Activated CD4-positive, alpha-beta memory T cell treated with anti-CD3 and anti-CD28 coated beads, Interleukin-2, amount 10 ng/mL, durations not matched to agents 7 days and 5 days (primary cell): Measurements from ENCODE around the gene GABRP. TPM values are rescaled to one million over a fixed set of nuclear protein-coding genes. Genes with fewer than 3 reads are reported as not detected.
"Not testable (repeated sequence)": the region's sequence is repeated elsewhere in the genome, so short reads cannot be mapped to it uniquely, and the experiment has no call there.

Source experiments
- CTCF ChIA-PET: fragments of 350-600 bp; sonication (Branson Sonifier 250); formaldehyde crosslinking; loops from one replicate; lab custom pipeline; 2021; ENCODE audit warnings: antibody characterized with exemption, inconsistent platforms; lab: Charles Lee
- POLR2A ChIA-PET: fragments of 350-600 bp; sonication (Branson Sonifier 250); formaldehyde crosslinking; loops from one replicate; lab custom pipeline; 2021; ENCODE audit warnings: antibody characterized with exemption; lab: Charles Lee
- DNase-seq: peaks from one replicate; pipeline ENCODE4 v3.0.0-alpha.2; 2020
- H3K27ac Mint-ChIP-seq: one replicate; pipeline ENCODE4 v1.8.0; 2021; ENCODE audit warnings: mild to moderate bottlenecking, mixed read lengths
- H3K27me3 Mint-ChIP-seq: one replicate; pipeline ENCODE4 v1.8.0; 2021; ENCODE audit warnings: mixed read lengths
- H3K36me3 Mint-ChIP-seq: one replicate; pipeline ENCODE4 v1.8.0; 2021; ENCODE audit warnings: low read depth, mixed read lengths
- H3K4me1 Mint-ChIP-seq: one replicate; pipeline ENCODE4 v1.8.0; 2021; ENCODE audit warnings: mixed read lengths
- H3K4me3 Mint-ChIP-seq: one replicate; pipeline ENCODE4 v1.8.0; 2021; ENCODE audit warnings: mild to moderate bottlenecking, mixed read lengths
- H3K9me3 Mint-ChIP-seq: one replicate; pipeline ENCODE4 v1.8.0; 2021; ENCODE audit warnings: mixed read lengths
- total RNA-seq, 2 experiments: library from RNA; stranded (reverse); gene quantifications; one replicate each; pipeline ENCODE4 v1.2.3, GENCODE V29; 2021

Gene GABRP
- total RNA-seq, 2 experiments from 2014 or later, result not detected

- H3K27me3 Mint-ChIP-seq, result peaks cover 10% of the 10 kb centered on the region
- H3K9me3 Mint-ChIP-seq, result no peaks in the 10 kb centered on the region
- CTCF ChIA-PET, result no interaction called here
- no peak for DNase-seq
- no peak overlapping the region for H3K4me3 Mint-ChIP-seq
- POLR2A ChIA-PET, result no interaction called here
- no peaks in the 10 kb centered on the region for H3K4me1 Mint-ChIP-seq
- H3K36me3 Mint-ChIP-seq, result no peaks in the 10 kb centered on the region
- H3K27ac Mint-ChIP-seq, result no peak overlapping the region
Measured at GRCh38 chr5:170747851-170748250, 35.7 kb upstream of the GABRP start.

DNA sequence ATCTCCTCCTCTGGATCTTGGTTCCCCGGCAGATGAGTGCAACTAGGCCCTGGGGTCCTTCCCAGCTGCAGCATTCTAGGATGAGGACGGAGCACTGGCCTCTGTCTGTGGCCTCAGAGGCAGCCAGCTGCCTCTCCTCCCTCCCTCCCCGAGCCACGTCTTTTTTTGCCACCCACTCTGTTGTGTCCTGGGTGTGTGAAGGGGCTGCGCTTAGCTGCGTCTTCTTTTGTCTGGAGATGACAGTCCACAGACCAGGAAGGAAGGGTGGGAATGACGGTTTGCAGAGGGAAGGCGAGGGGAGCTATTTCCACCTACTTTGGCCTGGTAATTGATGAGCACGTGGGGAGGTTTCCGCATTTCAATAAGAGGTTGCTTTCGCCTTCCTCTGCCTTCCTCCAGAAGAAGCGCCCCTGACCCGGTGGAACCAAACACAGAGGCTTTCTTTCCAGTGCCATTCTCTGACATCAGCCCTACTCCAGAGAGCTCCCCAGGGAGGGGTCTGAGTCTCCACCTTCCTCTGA is 34.5 kb upstream of the GABRP start:
- CTCF ChIA-PET, result no interaction called here
- H3K9me3 Mint-ChIP-seq, result no peaks in the 10 kb centered on the region
- peaks cover 4% of the 10 kb centered on the region for H3K27me3 Mint-ChIP-seq
- DNase-seq, result no peak
- H3K4me3 Mint-ChIP-seq, result no peak overlapping the region
- H3K36me3 Mint-ChIP-seq, result no peaks in the 10 kb centered on the region
- H3K27ac Mint-ChIP-seq, result no peak overlapping the region
- POLR2A ChIA-PET, result no interaction called here
- no peaks in the 10 kb centered on the region for H3K4me1 Mint-ChIP-seq

DNA sequence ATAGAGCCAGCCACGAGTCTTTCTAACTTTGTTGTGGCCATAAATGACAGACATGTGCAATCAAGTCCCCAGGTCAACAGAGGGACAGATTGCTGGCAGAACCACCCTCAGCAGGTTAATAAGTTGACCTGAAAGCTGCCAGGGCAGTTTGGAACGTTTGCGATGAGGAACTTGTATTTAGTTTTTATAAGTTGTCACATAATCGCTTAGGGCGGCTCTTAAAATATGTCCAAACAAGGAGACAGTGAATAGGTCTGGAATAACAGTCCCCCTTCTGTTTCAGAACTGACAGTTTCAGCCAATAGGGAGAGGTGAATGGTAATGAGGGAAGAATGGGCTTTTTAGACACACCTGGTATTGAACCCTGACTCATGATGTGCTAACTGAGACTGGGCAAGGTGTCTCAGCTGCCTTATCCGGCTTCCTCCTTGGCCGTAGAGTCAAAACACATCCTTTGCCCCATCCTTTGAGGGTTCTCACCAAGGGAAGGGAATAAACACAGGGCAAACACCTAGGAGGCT is 33.6 kb upstream of the GABRP start:
- H3K9me3 Mint-ChIP-seq, result no peaks in the 10 kb centered on the region
- no peaks in the 10 kb centered on the region for H3K36me3 Mint-ChIP-seq
- no peak overlapping the region for H3K4me3 Mint-ChIP-seq
- H3K27me3 Mint-ChIP-seq, result peaks cover 3% of the 10 kb centered on the region
- no peak for DNase-seq
- CTCF ChIA-PET, result interaction anchor here (0.9 kb wide), 1 partner anchor 591 kb away, joined by 4 read pairs; no protein-coding TSS in a partner anchor
- H3K4me1 Mint-ChIP-seq, result no peaks in the 10 kb centered on the region
- no peak overlapping the region for H3K27ac Mint-ChIP-seq
- POLR2A ChIA-PET, result no interaction called here

DNA sequence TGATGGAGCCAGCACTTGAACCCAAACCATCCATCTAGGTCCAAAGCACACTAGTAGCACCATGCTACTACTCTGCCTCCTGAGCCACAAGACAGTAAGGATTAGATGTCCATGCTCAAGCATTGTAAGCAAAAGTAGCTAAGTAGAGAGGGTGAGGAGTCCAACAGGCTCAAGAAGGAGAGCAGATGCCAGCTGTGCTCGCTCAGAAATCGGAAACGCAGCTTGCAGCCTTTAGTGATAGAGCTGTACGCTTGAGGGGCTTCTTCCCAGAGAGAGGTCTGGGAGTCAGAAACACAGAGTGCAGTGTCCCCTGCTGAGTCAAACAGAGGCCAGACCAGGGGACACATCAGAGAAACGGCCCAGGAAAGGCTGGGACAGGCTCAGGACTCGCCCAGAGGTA is 32.7 kb upstream of the GABRP start:
- no peak for DNase-seq
- no peaks in the 10 kb centered on the region for H3K9me3 Mint-ChIP-seq
- POLR2A ChIA-PET, result no interaction called here
- CTCF ChIA-PET, result interaction anchor here (0.9 kb wide), 1 partner anchor 590 kb away, joined by 4 read pairs; no protein-coding TSS in a partner anchor
- H3K36me3 Mint-ChIP-seq, result no peaks in the 10 kb centered on the region
- no peak overlapping the region for H3K4me3 Mint-ChIP-seq
- no peaks in the 10 kb centered on the region for H3K4me1 Mint-ChIP-seq
- no peaks in the 10 kb centered on the region for H3K27me3 Mint-ChIP-seq
- H3K27ac Mint-ChIP-seq, result no peak overlapping the region

DNA sequence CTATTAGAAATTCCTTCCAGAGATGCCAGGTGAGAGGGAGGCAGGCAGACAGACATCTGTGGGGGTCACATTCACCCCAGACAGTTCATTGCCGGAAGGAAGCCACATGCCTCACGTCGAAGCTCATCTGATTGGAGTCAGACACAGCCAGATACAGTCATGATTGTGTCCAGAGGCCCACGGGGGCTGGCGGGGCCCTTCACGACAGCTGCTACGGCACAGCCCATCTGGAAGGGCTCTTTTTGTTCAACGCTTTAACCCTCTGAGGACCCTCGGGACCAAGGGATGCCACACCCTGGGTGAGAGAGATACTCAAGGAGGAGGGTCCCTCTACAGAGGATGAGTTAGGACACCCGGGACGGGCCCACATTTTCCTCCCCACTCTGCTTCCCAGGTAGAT is 31.9 kb upstream of the GABRP start:
- no peaks in the 10 kb centered on the region for H3K9me3 Mint-ChIP-seq
- H3K27ac Mint-ChIP-seq, result no peak overlapping the region
- no peaks in the 10 kb centered on the region for H3K4me1 Mint-ChIP-seq
- no peak overlapping the region for H3K4me3 Mint-ChIP-seq
- H3K36me3 Mint-ChIP-seq, result no peaks in the 10 kb centered on the region
- ChIA-PET CTCF (no interaction called here), POLR2A (no interaction called here)
- H3K27me3 Mint-ChIP-seq, result no peaks in the 10 kb centered on the region
- DNase-seq, result no peak

DNA sequence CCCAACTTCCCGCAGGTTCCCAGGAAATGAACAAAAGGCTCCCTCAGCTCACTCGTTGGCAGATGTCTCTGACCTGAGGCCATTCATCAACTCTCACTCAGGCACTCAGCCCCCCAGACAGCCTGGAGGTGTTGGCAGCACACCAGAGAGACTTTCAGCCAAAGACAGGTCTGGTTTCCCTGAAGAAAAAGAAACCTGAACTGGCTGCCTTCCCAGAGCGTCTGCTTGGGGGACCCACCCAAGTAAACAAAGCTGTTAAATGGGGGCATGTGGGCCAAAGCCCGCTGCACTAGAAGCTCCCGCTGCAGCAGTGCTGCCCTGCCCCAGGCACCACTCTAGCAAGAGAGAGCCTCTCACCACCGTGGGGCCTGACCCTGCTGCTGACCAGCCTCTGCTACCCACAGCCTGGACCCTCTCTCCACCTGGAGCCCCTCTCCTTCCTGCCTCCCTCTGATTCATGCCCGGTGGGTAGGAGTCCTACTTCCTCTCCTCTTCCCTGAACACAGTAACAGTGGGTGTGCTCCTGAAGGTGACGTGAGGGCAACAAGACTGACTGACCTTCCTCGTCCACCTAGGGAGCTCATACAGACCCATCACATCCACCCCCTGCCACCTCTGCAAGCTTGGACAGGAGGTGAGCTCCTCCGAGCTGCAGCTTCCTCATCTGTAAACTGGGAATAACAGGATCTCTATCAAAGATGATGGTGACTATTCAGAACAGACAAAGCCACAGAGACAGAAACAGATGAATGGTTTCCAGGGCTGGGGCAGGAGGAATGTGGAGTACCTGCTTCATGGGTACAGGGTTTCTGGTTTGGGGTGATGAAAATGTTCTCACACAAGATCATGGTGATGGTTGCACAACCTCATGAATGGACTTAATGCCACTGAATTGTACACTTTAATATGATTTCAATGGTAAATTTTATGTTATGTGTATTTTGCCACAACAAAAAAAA is 31.0 kb upstream of the GABRP start:
- POLR2A ChIA-PET, result no interaction called here

GRCh38 chr5:170753311-170753710 is 30.2 kb upstream of the GABRP start:
- H3K4me3 Mint-ChIP-seq, result no peak overlapping the region
- no peaks in the 10 kb centered on the region for H3K36me3 Mint-ChIP-seq
- H3K4me1 Mint-ChIP-seq, result no peaks in the 10 kb centered on the region
- no peak for DNase-seq
- no peaks in the 10 kb centered on the region for H3K9me3 Mint-ChIP-seq
- ChIA-PET POLR2A (no interaction called here), CTCF (no interaction called here)
- no peak overlapping the region for H3K27ac Mint-ChIP-seq
- H3K27me3 Mint-ChIP-seq, result no peaks in the 10 kb centered on the region

More for the DNA sequence above, 31.0 kb upstream of the GABRP start:
- Mint-ChIP-seq H3K27me3 (no peaks in the 10 kb centered on the region), H3K4me3 (no peak overlapping the region), H3K4me1 (no peaks in the 10 kb centered on the region), H3K9me3 (no peaks in the 10 kb centered on the region), H3K27ac (no peak overlapping the region), H3K36me3 (no peaks in the 10 kb centered on the region)
- no peak for DNase-seq
- CTCF ChIA-PET, result no interaction called here

GRCh38 chr5:170754508-170754907 is 29.0 kb upstream of the GABRP start:
- H3K9me3 Mint-ChIP-seq, H3K27me3 Mint-ChIP-seq, H3K4me3 Mint-ChIP-seq, H3K27ac Mint-ChIP-seq, CTCF ChIA-PET, POLR2A ChIA-PET, H3K4me1 Mint-ChIP-seq, H3K36me3 Mint-ChIP-seq, DNase-seq: not testable (repeated sequence)

GRCh38 chr5:170755679-170756456 is 27.7 kb upstream of the GABRP start:
- Mint-ChIP-seq H3K36me3 (no peaks in the 10 kb centered on the region), H3K4me3 (no peak overlapping the region), H3K27ac (no peak overlapping the region), H3K9me3 (no peaks in the 10 kb centered on the region), H3K27me3 (no peaks in the 10 kb centered on the region), H3K4me1 (no peaks in the 10 kb centered on the region)
- POLR2A ChIA-PET, result no interaction called here
- CTCF ChIA-PET, result no interaction called here
- no peak for DNase-seq

- H3K36me3 Mint-ChIP-seq, result no peaks in the 10 kb centered on the region
- no peak for DNase-seq
- no peak overlapping the region for H3K27ac Mint-ChIP-seq
- H3K4me1 Mint-ChIP-seq, result no peaks in the 10 kb centered on the region
- POLR2A ChIA-PET, result no interaction called here
- no peaks in the 10 kb centered on the region for H3K27me3 Mint-ChIP-seq
- no peak overlapping the region for H3K4me3 Mint-ChIP-seq
- CTCF ChIA-PET, result no interaction called here
- H3K9me3 Mint-ChIP-seq, result no peaks in the 10 kb centered on the region
Measured at GRCh38 chr5:170756691-170757090, 26.8 kb upstream of the GABRP start.

DNA sequence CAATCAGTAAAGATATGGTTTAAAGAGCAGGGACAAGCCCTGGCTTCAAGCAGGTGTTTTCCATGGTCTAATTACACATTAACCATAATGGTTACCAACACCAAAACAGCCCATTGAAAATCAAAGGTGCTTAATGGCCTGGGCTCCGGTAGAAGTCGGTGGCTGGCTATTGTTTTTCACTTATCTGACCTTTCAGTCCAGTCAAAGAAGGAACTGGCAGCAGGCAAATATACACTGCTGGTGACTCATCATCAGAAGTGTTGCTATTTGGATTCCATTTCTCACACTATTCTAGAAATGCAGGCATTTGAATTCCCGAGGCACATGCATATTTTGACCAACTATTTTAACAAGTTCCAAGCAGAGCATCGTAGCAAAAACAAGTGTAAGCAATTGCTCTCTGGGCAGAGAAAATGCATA is 26.3 kb upstream of the GABRP start:
- Mint-ChIP-seq H3K27me3 (no peaks in the 10 kb centered on the region), H3K4me3 (no peak overlapping the region), H3K36me3 (no peaks in the 10 kb centered on the region), H3K4me1 (no peaks in the 10 kb centered on the region), H3K27ac (no peak overlapping the region), H3K9me3 (no peaks in the 10 kb centered on the region)
- ChIA-PET CTCF (no interaction called here), POLR2A (no interaction called here)
- no peak for DNase-seq

- no peaks in the 10 kb centered on the region for H3K27me3 Mint-ChIP-seq
- H3K4me1 Mint-ChIP-seq, result no peaks in the 10 kb centered on the region
- no peaks in the 10 kb centered on the region for H3K36me3 Mint-ChIP-seq
- no peak for DNase-seq
- no peaks in the 10 kb centered on the region for H3K9me3 Mint-ChIP-seq
- H3K27ac Mint-ChIP-seq, result no peak overlapping the region
- CTCF ChIA-PET, result no interaction called here
- no peak overlapping the region for H3K4me3 Mint-ChIP-seq
- POLR2A ChIA-PET, result no interaction called here
Measured at GRCh38 chr5:170757669-170758068, 25.9 kb upstream of the GABRP start.

DNA sequence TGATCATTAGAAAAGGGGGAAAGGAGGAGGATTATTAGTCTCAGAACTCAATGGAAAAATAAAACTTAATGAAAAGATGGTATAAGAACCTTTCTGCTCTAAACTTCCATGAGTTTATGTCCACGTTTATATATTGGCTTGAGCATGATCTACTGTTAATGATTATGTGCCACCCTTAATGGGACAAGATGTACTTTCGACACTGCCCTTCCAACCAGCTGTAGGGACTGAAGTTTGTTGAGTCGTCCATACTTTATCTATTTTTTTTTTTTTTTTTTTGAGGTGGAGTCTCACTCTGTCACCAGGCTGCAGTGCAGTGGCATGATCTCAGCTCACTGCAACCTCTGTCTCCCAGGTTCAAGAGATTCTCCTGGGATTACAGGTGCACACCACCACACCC is 25.0 kb upstream of the GABRP start:
- no peak overlapping the region for H3K4me3 Mint-ChIP-seq
- H3K4me1 Mint-ChIP-seq, result no peaks in the 10 kb centered on the region
- no peak overlapping the region for H3K27ac Mint-ChIP-seq
- no peaks in the 10 kb centered on the region for H3K9me3 Mint-ChIP-seq
- no peak for DNase-seq
- H3K27me3 Mint-ChIP-seq, result no peaks in the 10 kb centered on the region
- H3K36me3 Mint-ChIP-seq, result no peaks in the 10 kb centered on the region
- CTCF ChIA-PET, result no interaction called here
- POLR2A ChIA-PET, result no interaction called here
